NCI-H2227 treated with DMSO at 0.1 percent for 48 hours (cell line): ENCODE measurements around the gene CCDC170.

Experiments
- DNase-seq: peaks from one replicate; lab custom pipeline; 2025; lab: John Stamatoyannopoulos, UW

Gene CCDC170

DNA sequence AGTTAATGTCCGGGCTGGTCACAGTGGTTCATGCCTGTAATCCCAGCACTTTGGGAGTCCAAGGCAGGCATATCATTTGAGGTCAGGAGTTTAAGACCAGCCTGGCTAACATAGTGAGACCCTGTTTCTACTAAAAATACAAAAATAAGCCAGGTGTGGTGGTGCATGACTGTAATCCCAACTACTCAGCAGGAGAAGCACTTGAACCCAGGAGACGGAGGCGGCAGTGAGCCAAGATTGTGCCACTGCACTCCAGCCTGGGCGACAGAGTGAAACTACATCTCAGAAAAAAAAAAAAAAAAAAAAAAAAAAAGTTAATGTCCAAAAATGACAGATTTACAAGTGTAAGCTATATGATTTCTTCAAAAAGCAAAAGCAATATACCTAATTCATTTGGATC, 124.9 kb downstream of the CCDC170 start:
- DNase-seq, result no peak

GRCh38 chr6:151620179-151620578, 126.4 kb downstream of the CCDC170 start:
- DNase-seq, result no peak

DNA sequence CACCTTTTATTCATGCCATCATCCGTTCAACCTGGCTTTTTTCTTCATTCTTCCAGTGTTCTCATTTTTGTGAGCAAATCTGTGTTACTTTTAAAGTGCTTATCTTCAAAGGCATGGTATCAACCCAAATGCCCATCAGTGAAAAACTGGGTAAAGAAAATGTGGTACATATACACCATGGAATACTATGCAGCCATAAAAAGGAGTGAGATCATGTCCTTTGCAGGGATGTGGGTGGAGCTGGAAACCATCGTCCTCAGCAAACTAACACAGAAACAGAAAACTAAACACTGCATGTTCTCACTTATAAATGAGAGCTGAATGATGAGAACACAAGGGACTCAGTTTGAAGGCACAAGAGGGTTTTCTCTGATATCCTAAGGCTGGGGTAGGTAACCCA, 130.3 kb downstream of the CCDC170 start:
- DNase-seq, result no peak

DNA sequence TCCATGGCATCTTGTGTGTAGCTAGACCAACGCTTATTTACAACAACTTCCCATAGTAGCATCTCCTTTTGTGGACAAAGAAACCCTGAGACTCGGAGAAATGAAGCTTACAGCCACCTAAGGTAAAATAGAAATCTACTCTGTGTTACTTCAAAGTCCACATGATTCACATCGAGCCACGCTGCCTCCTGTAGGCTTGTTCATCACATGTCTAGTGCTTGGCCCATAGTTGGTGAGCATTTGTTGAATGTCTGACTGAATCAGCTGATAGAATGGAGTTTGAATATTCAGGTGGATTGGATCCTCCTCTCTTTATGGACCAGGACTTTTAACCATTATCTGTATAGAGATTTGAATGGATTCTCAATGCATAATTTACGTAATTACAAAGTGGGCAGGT, 130.7 kb downstream of the CCDC170 start:
- DNase-seq, result no peak

- no peak for DNase-seq
Observed at GRCh38 chr6:151624900-151625536, 131.2 kb downstream of the CCDC170 start.

GRCh38 chr6:151627689-151628444, 134.1 kb downstream of the CCDC170 start:
- DNase-seq, result no peak

- DNase-seq, result no peak
Observed at GRCh38 chr6:151629791-151630190, 136.0 kb downstream of the CCDC170 start.

GRCh38 chr6:151630387-151630786, 136.6 kb downstream of the CCDC170 start:
- no peak for DNase-seq

DNA sequence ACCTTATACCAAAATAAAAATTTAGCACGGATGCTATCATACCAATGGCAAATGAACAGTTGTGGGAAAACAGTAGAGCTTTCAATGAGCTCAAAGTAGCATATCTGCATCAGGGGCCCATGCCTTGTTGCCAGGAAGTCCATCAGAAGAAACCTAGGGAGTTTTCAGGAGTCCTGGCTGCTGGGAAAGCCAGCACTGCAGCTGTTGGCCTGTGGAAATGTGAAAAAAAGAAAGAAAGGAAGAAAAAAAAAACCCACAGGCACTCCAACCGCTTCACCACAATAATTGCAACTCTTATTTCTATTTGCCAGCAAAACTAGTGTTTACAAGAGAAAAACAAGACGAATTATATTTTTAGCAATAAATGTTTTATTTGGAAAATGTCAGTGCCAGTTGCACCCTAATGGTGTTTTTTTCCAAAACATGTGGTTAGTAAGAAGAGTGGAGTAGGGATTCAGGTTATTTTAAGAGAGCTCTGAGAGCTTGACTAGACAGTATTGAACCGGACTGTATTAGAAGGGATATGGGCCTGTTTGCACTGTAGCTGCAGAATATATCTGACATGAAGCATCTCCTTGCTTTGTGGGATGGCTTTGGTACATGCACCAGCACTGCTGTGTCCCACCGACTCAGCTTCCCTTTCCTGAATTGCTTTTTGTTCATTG, 137.3 kb downstream of the CCDC170 start:
- no peak for DNase-seq

- DNase-seq, result no peak
Observed at GRCh38 chr6:151632415-151632987, 138.7 kb downstream of the CCDC170 start.

GRCh38 chr6:151633526-151634335, 139.9 kb downstream of the CCDC170 start:
- no peak for DNase-seq

DNA sequence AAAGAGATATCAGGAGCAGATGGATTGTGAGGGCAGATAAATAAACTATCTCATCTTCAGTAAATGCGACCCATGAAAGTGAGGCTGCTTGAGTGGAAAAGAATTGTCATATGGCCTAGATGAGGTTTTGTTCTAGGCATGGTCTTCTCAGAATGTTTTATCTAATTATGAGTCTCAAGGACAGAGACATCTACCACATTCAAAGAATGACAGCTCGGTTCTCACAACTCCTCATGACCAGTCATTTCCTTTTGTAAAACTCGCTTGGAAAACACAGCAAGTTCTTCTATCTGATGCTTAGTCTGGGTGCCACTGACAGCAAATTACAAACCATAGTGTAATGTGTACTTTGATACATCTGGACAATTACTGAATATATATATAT, 140.5 kb downstream of the CCDC170 start:
- DNase-seq, result no peak

DNA sequence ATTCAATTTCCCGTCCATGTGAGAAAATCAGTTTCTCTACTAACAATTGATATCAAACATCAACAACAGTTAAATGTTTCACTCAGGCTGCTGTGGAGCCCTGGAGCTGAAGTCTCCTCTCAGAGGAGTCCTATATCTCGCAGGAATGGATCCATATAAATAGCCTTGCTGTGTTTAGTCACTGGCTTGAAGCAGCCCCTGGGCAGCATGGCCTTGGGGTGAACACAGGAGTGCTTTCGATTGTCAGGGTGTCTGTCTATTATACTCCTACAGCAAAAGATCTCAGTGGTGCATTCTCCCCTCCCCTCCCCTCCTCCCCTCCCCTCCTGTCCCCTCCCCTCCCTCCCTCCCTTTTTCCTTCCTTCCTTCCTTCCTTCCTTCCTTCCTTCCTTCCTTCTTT, 141.9 kb downstream of the CCDC170 start:
- no peak for DNase-seq

- no peak for DNase-seq
Observed at GRCh38 chr6:151637814-151638213, 144.0 kb downstream of the CCDC170 start.

DNA sequence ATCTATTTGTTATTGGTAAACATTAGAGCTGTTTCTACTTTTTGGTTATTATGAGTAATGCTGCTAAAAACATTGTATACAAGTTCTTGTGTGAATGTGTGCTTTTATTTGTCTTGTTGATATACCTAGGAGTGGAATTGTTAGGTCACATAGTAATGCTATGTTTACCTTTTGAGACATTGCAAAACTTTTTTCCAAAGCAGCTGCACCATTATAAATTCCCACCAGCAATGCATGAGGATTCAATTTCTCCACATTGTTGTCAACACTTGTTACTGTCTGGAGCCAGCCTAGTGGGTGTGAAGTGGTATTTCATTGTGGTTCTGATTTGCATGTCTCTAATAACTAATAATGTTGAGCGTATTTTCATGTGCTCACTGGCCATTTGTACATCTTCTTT, 145.9 kb downstream of the CCDC170 start:
- DNase-seq, result no peak

GRCh38 chr6:151641028-151641427, 147.2 kb downstream of the CCDC170 start:
- DNase-seq, result no peak

GRCh38 chr6:151647976-151648639, 154.3 kb downstream of the CCDC170 start:
- DNase-seq, result no peak

GRCh38 chr6:151649835-151650234, 156.0 kb downstream of the CCDC170 start:
- no peak for DNase-seq

DNA sequence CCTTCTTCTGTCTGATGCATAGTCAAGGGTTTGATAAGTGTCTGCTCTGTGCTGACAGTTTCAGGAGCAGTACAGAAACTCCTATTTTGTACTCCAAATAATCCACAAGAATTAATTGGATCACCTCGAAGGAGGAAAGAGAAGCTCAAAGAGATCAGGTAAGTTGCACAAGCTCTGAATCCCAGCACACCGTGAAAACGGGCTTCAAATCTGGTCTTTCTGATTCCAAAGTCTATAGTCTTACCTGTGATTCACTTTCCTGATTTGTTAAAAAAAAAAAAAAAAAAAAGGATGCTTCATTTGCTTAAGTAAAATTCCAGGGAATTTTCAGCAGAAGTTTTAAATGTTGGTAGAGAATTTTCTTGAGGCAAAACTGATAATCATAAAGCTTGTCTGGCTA, 157.8 kb downstream of the CCDC170 start:
- no peak for DNase-seq

- no peak for DNase-seq
Observed at GRCh38 chr6:151652325-151652724, 158.5 kb downstream of the CCDC170 start.

DNA sequence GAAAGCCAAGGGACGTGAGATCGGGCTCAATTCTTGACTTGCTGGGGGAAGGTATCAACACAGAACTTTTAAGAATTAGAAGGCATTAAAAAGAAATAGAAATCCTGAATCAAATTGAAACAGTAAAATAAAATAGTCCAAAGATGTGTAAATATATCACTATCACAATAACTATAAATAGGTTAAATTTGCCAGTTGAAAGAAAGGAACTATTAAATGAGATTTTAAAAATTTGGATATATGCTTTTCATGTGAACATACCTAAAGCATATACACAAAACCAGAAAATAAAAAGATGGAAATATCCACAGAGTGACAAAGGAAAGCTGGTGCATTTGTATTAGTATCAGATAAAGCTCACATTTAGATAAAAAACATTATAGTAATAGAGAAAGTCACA, 161.3 kb downstream of the CCDC170 start:
- no peak for DNase-seq

DNA sequence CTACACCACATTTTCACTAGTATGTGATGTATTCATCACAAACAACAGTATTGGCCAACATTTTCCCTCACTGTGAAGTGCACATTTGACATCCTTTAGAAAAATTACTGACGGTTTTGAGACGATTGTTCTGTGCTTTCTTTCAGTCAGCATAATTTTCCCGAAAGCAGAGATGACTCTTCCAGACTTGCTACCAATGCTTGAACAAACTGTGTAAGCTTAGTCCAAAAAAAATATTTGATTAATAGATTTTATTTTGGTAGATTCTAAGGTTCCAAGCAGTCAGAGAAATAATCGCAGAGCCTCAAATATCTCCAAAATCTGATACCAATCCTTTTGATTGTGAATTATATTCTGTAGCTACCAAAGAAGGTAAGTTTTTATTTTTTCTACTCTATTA, 162.6 kb downstream of the CCDC170 start:
- DNase-seq, result no peak
